T-helper 1 cell treated with Interleukin-12 subunit alpha and Interleukin-12 subunit beta and Interleukin-4 antibody, amounts not matched to agents 30 μg/mL and 1 μg/mL, for 36 hours (primary cell): ENCODE data around the gene GMEB2.
A peak's percentile ranks its signal among the peaks of the same experiment; 100 is the strongest.

Experiments used
- H3K27ac Mint-ChIP-seq: one replicate; pipeline ENCODE4 v1.8.0; 2021; ENCODE audit warnings: mild to moderate bottlenecking, mixed read lengths
- H3K27me3 Mint-ChIP-seq: one replicate; pipeline ENCODE4 v1.8.0; 2021; ENCODE audit warnings: low read depth, mixed read lengths
- H3K36me3 Mint-ChIP-seq: one replicate; pipeline ENCODE4 v1.8.0; 2021; ENCODE audit warnings: low read depth, mixed read lengths
- H3K4me1 Mint-ChIP-seq: one replicate; pipeline ENCODE4 v1.8.0; 2021; ENCODE audit warnings: low read depth, mixed read lengths
- H3K4me3 Mint-ChIP-seq: one replicate; pipeline ENCODE4 v1.8.0; 2021; ENCODE audit warnings: mild to moderate bottlenecking, moderate library complexity, mixed read lengths
- H3K9me3 Mint-ChIP-seq: one replicate; pipeline ENCODE4 v1.8.0; 2021; ENCODE audit warnings: mixed read lengths

The GMEB2 gene

GRCh38 chr20:63544241-63544957 lies 82.5 kb downstream of the GMEB2 start:
- peaks cover 10% of the 10 kb centered on the region for H3K27me3 Mint-ChIP-seq

DNA sequence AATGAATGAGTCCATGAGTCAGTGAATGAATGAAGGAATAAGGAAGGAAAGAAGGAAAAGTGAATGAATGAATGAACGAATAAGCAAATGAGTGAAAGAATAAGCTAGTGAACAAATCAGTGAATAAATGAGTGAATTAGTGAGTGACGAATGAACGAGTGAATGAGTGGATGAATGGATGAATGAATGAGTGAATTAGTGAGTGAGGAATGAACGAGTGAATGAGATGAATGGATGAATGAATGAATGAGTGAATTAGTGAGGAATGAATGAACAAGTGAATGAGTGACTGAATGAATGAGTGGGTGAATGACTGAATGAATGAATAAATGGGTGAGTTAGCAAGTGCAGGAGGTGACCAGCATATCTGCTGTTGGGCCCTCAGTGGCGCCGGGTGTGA lies 83.2 kb downstream of the GMEB2 start:
- Mint-ChIP-seq H3K27me3 (peaks cover 6% of the 10 kb centered on the region), H3K27ac (peak overlapping the region; percentile 27), H3K4me3 (no peak overlapping the region)

More at GRCh38 chr20:63544241-63544957, 82.5 kb downstream of the GMEB2 start:
- Mint-ChIP-seq H3K9me3 (no peaks in the 10 kb centered on the region), H3K36me3 (no peaks in the 10 kb centered on the region), H3K4me1 (no peaks in the 10 kb centered on the region), H3K27ac (no peak overlapping the region), H3K4me3 (no peak overlapping the region)

GRCh38 chr20:63543131-63543530 lies 83.8 kb downstream of the GMEB2 start:
- H3K36me3 Mint-ChIP-seq, result no peaks in the 10 kb centered on the region
- no peak overlapping the region for H3K27ac Mint-ChIP-seq
- no peak overlapping the region for H3K4me3 Mint-ChIP-seq
- H3K9me3 Mint-ChIP-seq, result no peaks in the 10 kb centered on the region
- peaks cover 3% of the 10 kb centered on the region for H3K27me3 Mint-ChIP-seq
- H3K4me1 Mint-ChIP-seq, result no peaks in the 10 kb centered on the region

More for the DNA sequence above, 83.2 kb downstream of the GMEB2 start:
- Mint-ChIP-seq H3K36me3 (no peaks in the 10 kb centered on the region), H3K9me3 (no peaks in the 10 kb centered on the region), H3K4me1 (no peaks in the 10 kb centered on the region)

DNA sequence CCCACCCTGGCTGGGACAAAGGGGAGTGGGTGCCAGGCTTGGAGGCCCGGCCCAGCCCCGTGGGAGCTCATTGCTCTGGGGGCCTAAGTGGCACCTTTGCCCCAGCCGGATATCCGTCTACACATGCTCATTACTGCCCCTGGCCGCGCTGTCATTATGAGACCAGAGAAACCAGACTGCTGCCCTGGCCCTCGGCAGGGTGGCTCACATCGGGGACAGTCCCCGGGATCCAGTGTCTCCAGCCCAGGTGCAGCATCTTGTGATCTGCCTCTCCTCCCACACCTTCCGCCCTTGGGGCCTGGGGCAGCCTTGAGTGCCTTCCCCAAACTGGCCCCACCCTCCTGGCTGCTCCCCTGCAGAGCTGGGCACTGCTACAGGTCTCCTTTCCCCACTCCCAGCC lies 84.2 kb downstream of the GMEB2 start:
- no peaks in the 10 kb centered on the region for H3K9me3 Mint-ChIP-seq
- H3K27me3 Mint-ChIP-seq, result peaks cover 3% of the 10 kb centered on the region
- no peak overlapping the region for H3K27ac Mint-ChIP-seq
- no peak overlapping the region for H3K4me3 Mint-ChIP-seq
- H3K4me1 Mint-ChIP-seq, result peaks cover under 1% of the 10 kb centered on the region
- H3K36me3 Mint-ChIP-seq, result no peaks in the 10 kb centered on the region

DNA sequence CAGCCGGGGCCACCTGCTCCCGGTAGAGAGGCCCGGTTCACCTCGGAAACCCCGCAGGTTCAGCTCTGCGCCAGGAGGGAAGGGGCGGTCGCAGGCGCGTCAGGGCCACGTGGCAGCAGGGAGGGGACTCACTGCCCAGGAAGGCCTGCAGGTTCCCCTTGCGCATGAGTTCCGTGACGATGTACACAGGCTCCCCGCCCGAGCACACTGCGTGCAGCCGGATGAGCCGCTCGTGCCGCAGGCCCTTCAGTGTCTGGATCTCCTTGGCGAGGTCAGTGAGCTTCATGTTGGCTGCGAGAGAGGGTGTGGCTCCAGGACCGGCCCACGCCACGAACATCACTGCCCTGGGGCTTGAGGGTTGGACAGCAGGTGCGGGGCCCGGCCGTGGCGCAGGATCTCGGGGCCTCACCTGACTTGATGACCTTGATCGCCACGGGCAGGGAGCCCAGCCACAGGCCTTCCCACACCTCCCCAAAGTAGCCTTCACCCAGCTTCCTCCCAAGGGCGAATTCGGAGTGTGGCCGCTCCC lies 84.8 kb downstream of the GMEB2 start:
- Mint-ChIP-seq H3K9me3 (no peaks in the 10 kb centered on the region), H3K36me3 (no peaks in the 10 kb centered on the region), H3K4me3 (no peak overlapping the region), H3K27ac (no peak overlapping the region), H3K4me1 (peaks cover 2% of the 10 kb centered on the region), H3K27me3 (peaks cover 3% of the 10 kb centered on the region)

DNA sequence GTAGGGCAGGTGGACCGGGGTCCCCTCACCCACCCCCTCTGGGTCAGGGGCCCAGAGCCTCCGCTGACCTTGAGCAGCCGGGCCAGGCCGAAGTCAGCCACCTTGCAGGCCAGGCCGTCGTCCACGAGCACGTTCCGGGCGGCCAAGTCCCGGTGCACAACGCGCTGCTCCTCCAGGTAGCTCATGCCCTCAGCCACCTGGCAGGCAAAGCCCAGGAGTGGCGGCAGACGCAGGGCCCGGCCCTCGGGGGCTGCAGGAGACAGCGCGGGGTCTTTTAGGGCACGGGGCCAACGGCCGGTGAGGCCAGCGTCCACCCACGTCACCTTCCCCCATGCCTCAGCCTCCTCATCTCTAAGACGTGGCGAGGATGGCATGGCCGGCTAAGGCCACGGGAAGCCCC lies 85.5 kb downstream of the GMEB2 start:
- no peak overlapping the region for H3K27ac Mint-ChIP-seq
- no peak overlapping the region for H3K4me3 Mint-ChIP-seq
- peaks cover 3% of the 10 kb centered on the region for H3K27me3 Mint-ChIP-seq
- H3K4me1 Mint-ChIP-seq, result peaks cover 4% of the 10 kb centered on the region
- H3K36me3 Mint-ChIP-seq, result no peaks in the 10 kb centered on the region
- H3K9me3 Mint-ChIP-seq, result no peaks in the 10 kb centered on the region

DNA sequence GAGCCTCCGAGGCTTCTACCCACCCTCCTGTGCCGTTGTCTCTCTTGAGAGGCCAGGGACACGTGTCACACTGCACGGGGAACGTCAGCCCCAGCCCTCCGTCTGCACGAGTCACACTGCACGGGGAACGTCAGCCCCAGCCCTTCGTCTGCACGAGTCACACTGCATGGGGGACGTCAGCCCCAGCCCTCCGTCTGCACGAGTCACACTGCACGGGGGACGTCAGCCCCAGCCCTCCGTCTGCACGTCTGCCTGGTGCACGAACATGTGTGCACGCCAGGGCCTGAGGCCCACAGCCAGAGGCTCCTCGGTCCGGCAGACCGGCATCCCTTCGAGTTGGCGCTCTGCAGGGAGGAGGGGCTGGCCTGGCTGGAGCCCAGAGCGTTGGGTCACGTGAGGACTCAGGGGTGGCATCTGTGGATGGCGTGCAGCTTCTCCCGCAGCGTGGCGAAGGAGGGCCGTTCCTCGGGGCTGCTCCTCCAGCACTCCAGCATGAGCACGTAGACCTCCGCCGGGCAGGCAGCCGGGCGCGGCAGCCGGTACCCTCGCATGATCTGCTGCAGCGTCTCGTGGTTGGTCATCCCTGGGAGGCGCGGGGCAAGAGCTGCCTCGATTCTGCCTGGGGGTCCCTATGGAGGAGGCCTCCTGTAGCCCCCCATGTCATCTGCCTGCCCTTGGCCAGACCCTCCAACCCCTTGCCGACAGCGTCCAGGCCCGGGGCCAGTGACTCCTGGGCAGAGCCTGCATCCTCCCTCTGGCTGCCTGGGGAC lies 86.3 kb downstream of the GMEB2 start:
- peaks cover 3% of the 10 kb centered on the region for H3K27me3 Mint-ChIP-seq
- no peak overlapping the region for H3K27ac Mint-ChIP-seq
- peaks cover 4% of the 10 kb centered on the region for H3K4me1 Mint-ChIP-seq
- H3K9me3 Mint-ChIP-seq, result no peaks in the 10 kb centered on the region
- no peaks in the 10 kb centered on the region for H3K36me3 Mint-ChIP-seq
- H3K4me3 Mint-ChIP-seq, result no peak overlapping the region

GRCh38 chr20:63539441-63540370 lies 87.2 kb downstream of the GMEB2 start:
- peaks cover 4% of the 10 kb centered on the region for H3K4me1 Mint-ChIP-seq
- H3K27ac Mint-ChIP-seq, result no peak overlapping the region
- no peaks in the 10 kb centered on the region for H3K9me3 Mint-ChIP-seq
- no peaks in the 10 kb centered on the region for H3K36me3 Mint-ChIP-seq
- peak overlapping the region; percentile 28 for H3K4me3 Mint-ChIP-seq
- H3K27me3 Mint-ChIP-seq, result no peaks in the 10 kb centered on the region

- Mint-ChIP-seq H3K36me3 (no peaks in the 10 kb centered on the region), H3K27me3 (no peaks in the 10 kb centered on the region), H3K27ac (no peak overlapping the region), H3K4me3 (no peak overlapping the region), H3K4me1 (peaks cover 4% of the 10 kb centered on the region), H3K9me3 (no peaks in the 10 kb centered on the region)
These were observed 87.8 kb downstream of the GMEB2 start for GRCh38 chr20:63539092-63539430.

DNA sequence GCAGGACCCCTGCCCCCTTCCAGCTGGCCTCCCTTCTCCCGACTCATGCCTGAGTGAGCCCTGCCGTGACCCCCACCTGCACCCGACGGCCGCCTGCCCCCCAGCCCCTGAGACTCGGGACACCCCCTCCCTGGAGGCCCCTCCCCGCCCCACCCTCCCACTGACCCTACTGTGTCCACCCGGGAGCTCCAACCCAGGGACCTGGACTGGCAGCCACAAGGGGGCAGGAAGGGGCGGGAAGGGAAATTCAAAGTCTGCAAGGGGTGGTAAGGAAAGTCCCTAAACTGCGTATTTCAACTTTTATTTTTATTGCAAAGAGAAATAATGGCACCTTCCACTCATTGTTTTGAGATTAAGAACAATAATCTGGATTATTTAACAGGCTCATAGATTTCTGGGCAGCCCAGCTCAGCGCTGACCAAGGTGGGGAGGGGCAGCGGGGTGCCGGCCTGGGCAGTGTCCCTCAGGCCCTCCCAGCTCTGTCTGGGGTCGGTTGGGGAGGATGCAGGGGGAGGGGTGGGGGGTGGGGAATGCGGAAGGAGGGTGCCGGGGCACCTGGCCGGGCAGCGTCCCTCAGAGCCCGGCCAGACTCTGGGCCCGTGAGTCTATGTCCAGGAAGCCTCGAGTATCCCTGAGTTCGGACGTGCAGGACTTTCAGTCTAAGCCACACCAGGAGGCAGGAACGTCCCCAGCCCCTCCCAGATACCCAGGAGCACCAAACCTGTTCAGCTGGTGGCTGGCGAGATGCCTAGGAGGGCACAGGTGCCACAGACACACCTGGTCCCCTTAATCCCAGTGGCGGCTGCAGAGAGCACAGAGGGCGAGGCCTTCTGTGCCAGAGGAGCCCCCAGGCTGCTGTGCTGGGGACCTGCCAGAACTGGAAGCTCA lies 88.5 kb downstream of the GMEB2 start:
- H3K27ac Mint-ChIP-seq, result peak overlapping the region; percentile 92
- H3K4me1 Mint-ChIP-seq, result peaks cover 4% of the 10 kb centered on the region
- no peaks in the 10 kb centered on the region for H3K9me3 Mint-ChIP-seq
- H3K27me3 Mint-ChIP-seq, result no peaks in the 10 kb centered on the region
- no peaks in the 10 kb centered on the region for H3K36me3 Mint-ChIP-seq
- H3K4me3 Mint-ChIP-seq, result peak overlapping the region; percentile 76
